HEK293T (cell line): ENCODE results near the gene VLDLR.

Experiments used
- BHLHE40 ChIP-seq: fragments of 450-650 bp; IDR thresholded peaks from 2 replicates; pipeline ENCODE4 v1.6.1; 2016; ENCODE audit warnings: mild to moderate bottlenecking, moderate library complexity, borderline replicate concordance
- FOXA1 ChIP-seq: fragments of 450-650 bp; IDR thresholded peaks from 2 replicates; pipeline ENCODE4 v1.6.1; 2016; ENCODE audit warnings: mild to moderate bottlenecking
- FOXK2 ChIP-seq: fragments of 450-650 bp; IDR thresholded peaks from 2 replicates; pipeline ENCODE4 v1.6.1; 2016; ENCODE audit warnings: mild to moderate bottlenecking
- FOXM1 ChIP-seq: fragments of 450-650 bp; IDR thresholded peaks from 2 replicates; pipeline ENCODE4 v1.6.1; 2017; ENCODE audit warnings: mild to moderate bottlenecking, borderline replicate concordance
- HDGF ChIP-seq: fragments of 450-650 bp; IDR thresholded peaks from 2 replicates; pipeline ENCODE4 v1.6.1; 2017; ENCODE audit warnings: antibody characterized with exemption, borderline replicate concordance
- L3MBTL2 ChIP-seq: fragments of 450-650 bp; conservative IDR thresholded peaks from 2 replicates; pipeline ENCODE4 v1.6.1; 2016; ENCODE audit warnings: mild to moderate bottlenecking
- NFRKB ChIP-seq: fragments of 450-650 bp; IDR thresholded peaks from 2 replicates; pipeline ENCODE4 v1.6.1; 2016; ENCODE audit warnings: mild to moderate bottlenecking, moderate library complexity
- SP1 ChIP-seq: fragments of 450-650 bp; IDR thresholded peaks from 2 replicates; pipeline ENCODE4 v1.6.1; 2017

- no peak for TF ChIP-seq NFRKB
- no peak for TF ChIP-seq FOXM1
- TF ChIP-seq L3MBTL2, result no peak
- TF ChIP-seq FOXA1, result no peak
- no peak for TF ChIP-seq BHLHE40
- no peak for TF ChIP-seq SP1
- no peak for TF ChIP-seq FOXK2
- no peak for TF ChIP-seq HDGF
Observed at GRCh38 chr9:2631263-2631662, 9.7 kb downstream of the VLDLR start.
